ENCODE results near the gene RAB44. TPM values are rescaled to one million over a fixed set of nuclear protein-coding genes. Genes with fewer than 3 reads are reported as not detected.

Gene RAB44
- polyA plus RNA-seq, 1 experiment, result 0.04 TPM

DNA sequence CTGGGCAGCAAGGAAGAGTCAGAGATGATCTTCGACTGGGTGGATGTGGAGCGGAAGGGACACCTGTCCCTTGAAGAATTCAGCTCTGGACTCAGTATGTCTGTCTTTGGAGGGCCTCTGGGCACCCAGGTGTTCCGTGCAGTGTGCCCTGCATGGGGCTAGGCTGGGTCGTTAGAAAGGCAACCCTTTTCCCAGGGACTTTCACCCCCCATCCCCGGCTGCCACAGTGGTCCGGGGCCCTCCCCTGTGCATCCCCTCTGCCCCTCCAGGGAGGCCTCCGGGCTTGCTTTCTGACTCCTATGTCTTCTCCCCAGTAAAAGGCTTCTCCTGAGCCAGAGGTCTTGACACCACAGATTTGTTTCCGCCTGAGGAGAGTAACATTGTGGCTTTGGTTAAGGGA lies 16.2 kb downstream of the RAB44 start:
- H3K4me3 ChIP-seq (ENCODE audit: low read depth, low read length), result no peak overlapping the region
- CTCF ChIA-PET, result interaction anchor here (0.7 kb wide), 1 partner anchor 17 kb away, joined by 3 read pairs; no protein-coding TSS in a partner anchor
- POLR2A ChIA-PET, result no interaction called here

DNA sequence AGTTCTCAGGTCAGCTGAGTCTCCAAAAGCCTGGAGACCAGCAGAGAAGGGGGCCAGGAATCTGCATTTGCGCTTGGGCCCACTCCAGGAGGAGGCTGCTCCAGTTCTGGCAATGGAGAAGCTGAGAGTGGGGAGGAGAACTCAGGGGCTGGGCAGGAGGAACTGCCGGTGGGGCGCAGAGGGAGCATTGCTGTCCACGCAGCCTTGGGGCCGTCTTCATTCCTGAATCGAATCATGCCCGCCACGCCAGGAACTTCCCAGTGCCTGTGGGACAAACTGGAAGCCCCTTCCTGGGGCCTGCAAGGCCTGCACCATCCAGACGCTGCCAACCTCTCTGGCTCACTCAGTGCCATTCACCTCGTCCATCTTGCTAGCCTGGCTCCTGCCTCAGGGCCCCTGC lies 16.9 kb downstream of the RAB44 start:
- ChIA-PET POLR2A (no interaction called here), CTCF (no interaction called here)
- Histone ChIP-seq H3K4me3 (ENCODE audit: low read depth, low read length) (no peak overlapping the region), H3K27me3 (ENCODE audit: control insufficient read depth, insufficient read depth, low read length) (peaks cover 4% of the 10 kb centered on the region; the same call in 1 of the 2 replicates), H3K36me3 (ENCODE audit: control insufficient read depth, insufficient read depth, low read length) (no peaks in the 10 kb centered on the region)
- no peak for TF ChIP-seq CTCF (IDR thresholded peaks at IDR 0.05; ENCODE audit: insufficient read depth, low read depth, low read length)
- no peak for DNase-seq (ENCODE audit: low read depth)

More for the DNA sequence above, 16.2 kb downstream of the RAB44 start:
- Histone ChIP-seq H3K36me3 (ENCODE audit: control insufficient read depth, insufficient read depth, low read length) (no peaks in the 10 kb centered on the region), H3K27me3 (ENCODE audit: control insufficient read depth, insufficient read depth, low read length) (peaks cover 4% of the 10 kb centered on the region; the same call in 1 of the 2 replicates)
- DNase-seq (ENCODE audit: low read depth), result no peak
- TF ChIP-seq CTCF (IDR thresholded peaks at IDR 0.05; ENCODE audit: insufficient read depth, low read depth, low read length), result no peak

GRCh38 chr6:36715469-36715868 lies 17.8 kb downstream of the RAB44 start:
- no peak overlapping the region for H3K4me3 ChIP-seq (ENCODE audit: low read depth, low read length)
- POLR2A ChIA-PET, result no interaction called here
- CTCF ChIA-PET, result interaction anchor here (0.7 to 2.0 kb wide), 2 partner anchors 90 to 100 kb away, joined by 3 to 7 read pairs; no protein-coding TSS in a partner anchor
- peaks cover 4% of the 10 kb centered on the region for H3K27me3 ChIP-seq (ENCODE audit: control insufficient read depth, insufficient read depth, low read length)
- no peak for TF ChIP-seq CTCF (IDR thresholded peaks at IDR 0.05; ENCODE audit: insufficient read depth, low read depth, low read length)
- no peaks in the 10 kb centered on the region for H3K36me3 ChIP-seq (ENCODE audit: control insufficient read depth, insufficient read depth, low read length)
- DNase-seq (ENCODE audit: low read depth), result no peak

GRCh38 chr6:36716476-36717093 lies 19.0 kb downstream of the RAB44 start:
- DNase-seq (ENCODE audit: low read depth), result no peak
- H3K27me3 ChIP-seq (ENCODE audit: control insufficient read depth, insufficient read depth, low read length), result peaks cover 4% of the 10 kb centered on the region
- no peak overlapping the region for H3K4me3 ChIP-seq (ENCODE audit: low read depth, low read length)
- no peak for TF ChIP-seq CTCF (IDR thresholded peaks at IDR 0.05; ENCODE audit: insufficient read depth, low read depth, low read length)
- ChIA-PET POLR2A (no interaction called here), CTCF (interaction anchor here (1.0 to 2.0 kb wide), 2 partner anchors 92 to 101 kb away, joined by 3 to 7 read pairs; no protein-coding TSS in a partner anchor)
- H3K36me3 ChIP-seq (ENCODE audit: control insufficient read depth, insufficient read depth, low read length), result no peaks in the 10 kb centered on the region

DNA sequence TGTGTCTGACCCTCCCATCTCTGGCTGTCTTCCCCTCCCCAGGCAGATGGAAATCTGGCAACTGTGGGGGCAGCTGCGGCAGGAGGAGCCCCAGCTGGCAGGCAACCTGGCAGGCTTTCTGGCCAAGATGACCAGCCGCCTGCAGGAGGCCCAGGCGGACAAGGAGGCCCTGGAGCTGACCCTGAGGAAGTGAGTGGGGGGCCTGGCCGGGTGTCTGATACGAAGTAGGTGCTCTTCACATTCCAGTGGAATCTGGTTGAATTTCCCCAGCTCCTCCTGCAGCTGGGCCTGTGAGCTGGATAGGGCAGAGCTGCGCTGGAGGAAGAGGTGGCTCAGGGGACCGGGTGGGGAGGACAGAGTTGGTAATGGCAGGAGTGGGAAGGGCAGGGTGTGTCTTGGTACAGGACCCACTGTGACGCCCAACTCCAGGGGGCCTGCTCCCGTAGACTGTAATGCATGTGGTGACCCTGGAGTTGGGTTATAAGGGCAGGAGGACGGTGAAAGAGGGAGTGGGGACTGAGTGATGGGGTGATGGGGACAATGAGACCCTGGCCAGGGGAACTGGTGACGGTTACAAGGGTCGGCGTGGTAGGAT lies 19.7 kb downstream of the RAB44 start:
- ChIA-PET CTCF (interaction anchor here (1.0 to 2.0 kb wide), 3 partner anchors 36 to 102 kb away, joined by 3 to 7 read pairs (median 4); no protein-coding TSS in a partner anchor), POLR2A (no interaction called here)
- Histone ChIP-seq H3K27me3 (ENCODE audit: control insufficient read depth, insufficient read depth, low read length) (peaks cover 4% of the 10 kb centered on the region), H3K4me3 (ENCODE audit: low read depth, low read length) (no peak overlapping the region), H3K36me3 (ENCODE audit: control insufficient read depth, insufficient read depth, low read length) (no peaks in the 10 kb centered on the region)
- TF ChIP-seq CTCF (IDR thresholded peaks at IDR 0.05; ENCODE audit: insufficient read depth, low read depth, low read length), result no peak
- no peak for DNase-seq (ENCODE audit: low read depth)
